ENCODE data around the gene KCNJ10.
A peak's percentile ranks its signal among the peaks of the same experiment; 100 is the strongest.

Gene KCNJ10

GRCh38 chr1:160024195-160024905 is 45.6 kb downstream of the KCNJ10 start:
- no peak for DNase-seq (ENCODE audit: low read depth in 3 of 3)

GRCh38 chr1:160022330-160023310 is 47.3 kb downstream of the KCNJ10 start:
- DNase-seq (ENCODE audit: low read depth in 3 of 3) = no peak

- DNase-seq (ENCODE audit: low read depth in 3 of 3) = no peak
Measured at GRCh38 chr1:160021376-160022074, 48.4 kb downstream of the KCNJ10 start.

GRCh38 chr1:160020196-160020595 is 49.8 kb downstream of the KCNJ10 start:
- DNase-seq (ENCODE audit: low read depth in 3 of 3) = no peak

- no peak for DNase-seq (ENCODE audit: low read depth in 3 of 3)
Measured at GRCh38 chr1:160018900-160019299, 51.1 kb downstream of the KCNJ10 start.

GRCh38 chr1:160018347-160018746 is 51.6 kb downstream of the KCNJ10 start:
- no peak for DNase-seq (ENCODE audit: low read depth in 3 of 3)

- no peak for DNase-seq (ENCODE audit: low read depth in 3 of 3)
Measured at GRCh38 chr1:160017592-160017991, 52.4 kb downstream of the KCNJ10 start.

GRCh38 chr1:160011781-160012180 is 58.2 kb downstream of the KCNJ10 start:
- DNase-seq (ENCODE audit: low read depth in 3 of 3) = no peak

- DNase-seq (ENCODE audit: low read depth in 3 of 3) = no peak
Measured at GRCh38 chr1:160009801-160010200, 60.2 kb downstream of the KCNJ10 start.

GRCh38 chr1:160009081-160009480 is 60.9 kb downstream of the KCNJ10 start:
- DNase-seq (ENCODE audit: low read depth in 3 of 3) = no peak

GRCh38 chr1:160007577-160008200 is 62.3 kb downstream of the KCNJ10 start:
- no peak for DNase-seq (ENCODE audit: low read depth in 3 of 3)

- peak; percentile 43 to 70 (median 46) for DNase-seq (ENCODE audit: low read depth in 3 of 3)
Measured at GRCh38 chr1:160006312-160006940, 63.5 kb downstream of the KCNJ10 start.

GRCh38 chr1:160005070-160005469 is 64.9 kb downstream of the KCNJ10 start:
- no peak for DNase-seq (ENCODE audit: low read depth in 3 of 3)

- DNase-seq (ENCODE audit: low read depth in 3 of 3) = no peak
Measured at GRCh38 chr1:160004425-160004824, 65.5 kb downstream of the KCNJ10 start.

- DNase-seq (ENCODE audit: low read depth in 3 of 3) = no peak
Measured at GRCh38 chr1:160004001-160004400, 66.0 kb downstream of the KCNJ10 start.

GRCh38 chr1:160001440-160001839 is 68.5 kb downstream of the KCNJ10 start:
- no peak for DNase-seq (ENCODE audit: low read depth in 3 of 3)

GRCh38 chr1:159999204-159999603 is 70.8 kb downstream of the KCNJ10 start:
- no peak for DNase-seq (ENCODE audit: low read depth in 3 of 3)

GRCh38 chr1:159996653-159997052 is 73.3 kb downstream of the KCNJ10 start:
- no peak for DNase-seq (ENCODE audit: low read depth in 3 of 3)

- DNase-seq (ENCODE audit: low read depth in 3 of 3) = no peak
Measured at GRCh38 chr1:159994896-159995295, 75.1 kb downstream of the KCNJ10 start.

GRCh38 chr1:159993911-159994310 is 76.0 kb downstream of the KCNJ10 start:
- no peak for DNase-seq (ENCODE audit: low read depth in 3 of 3)

GRCh38 chr1:159992161-159992560 is 77.8 kb downstream of the KCNJ10 start:
- no peak for DNase-seq (ENCODE audit: low read depth in 3 of 3)
